B cell (primary cell): Measurements from ENCODE around the gene MS4A4E.

Experiments
- CTCF ChIP-seq: fragments of 200-600 bp; IDR thresholded peaks from one replicate; pipeline ENCODE4 v1.8.0; 2022; ENCODE audit warnings: antibody characterized with exemption, mild to moderate bottlenecking
- EZH2 ChIP-seq: IDR thresholded peaks from 2 replicates; pipeline ENCODE4 v1.6.1; 2012; ENCODE audit warnings: borderline replicate concordance, low read depth, mild to moderate bottlenecking, moderate library complexity, low read length; ENCODE audit not compliant: insufficient read depth, poor library complexity, severe bottlenecking

DNA sequence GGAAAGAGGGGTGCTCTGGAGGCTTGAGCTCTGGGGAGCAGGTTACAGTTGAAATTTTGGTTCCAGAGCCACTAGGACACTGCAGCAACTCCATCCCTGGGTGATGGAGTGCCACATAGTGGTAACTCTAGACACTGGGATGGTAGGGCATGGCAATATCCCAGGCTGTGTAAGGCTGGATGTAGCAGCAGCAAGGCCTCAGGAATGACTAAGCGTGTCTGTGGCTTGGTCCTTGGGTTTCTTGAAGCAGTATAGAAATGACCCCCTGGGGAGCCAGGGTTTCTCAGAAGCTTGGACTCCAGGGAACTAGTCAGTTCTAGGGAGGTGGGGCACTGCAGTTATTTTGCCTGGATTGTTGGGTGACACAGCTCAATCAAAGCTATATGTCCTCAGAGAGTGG, 45.6 kb upstream of the MS4A4E start:
- TF ChIP-seq CTCF (no peak), EZH2 (no peak)
